ENCODE data around the gene BAK1. TPM values are rescaled to one million over a fixed set of nuclear protein-coding genes. Genes with fewer than 3 reads are reported as not detected.

The BAK1 gene
- total and polyA plus RNA-seq, 2 of the 13 experiments (the other 11 are each of a cell fraction or from before 2014, with no cell fraction given), result 15.0 to 23.8 TPM

DNA sequence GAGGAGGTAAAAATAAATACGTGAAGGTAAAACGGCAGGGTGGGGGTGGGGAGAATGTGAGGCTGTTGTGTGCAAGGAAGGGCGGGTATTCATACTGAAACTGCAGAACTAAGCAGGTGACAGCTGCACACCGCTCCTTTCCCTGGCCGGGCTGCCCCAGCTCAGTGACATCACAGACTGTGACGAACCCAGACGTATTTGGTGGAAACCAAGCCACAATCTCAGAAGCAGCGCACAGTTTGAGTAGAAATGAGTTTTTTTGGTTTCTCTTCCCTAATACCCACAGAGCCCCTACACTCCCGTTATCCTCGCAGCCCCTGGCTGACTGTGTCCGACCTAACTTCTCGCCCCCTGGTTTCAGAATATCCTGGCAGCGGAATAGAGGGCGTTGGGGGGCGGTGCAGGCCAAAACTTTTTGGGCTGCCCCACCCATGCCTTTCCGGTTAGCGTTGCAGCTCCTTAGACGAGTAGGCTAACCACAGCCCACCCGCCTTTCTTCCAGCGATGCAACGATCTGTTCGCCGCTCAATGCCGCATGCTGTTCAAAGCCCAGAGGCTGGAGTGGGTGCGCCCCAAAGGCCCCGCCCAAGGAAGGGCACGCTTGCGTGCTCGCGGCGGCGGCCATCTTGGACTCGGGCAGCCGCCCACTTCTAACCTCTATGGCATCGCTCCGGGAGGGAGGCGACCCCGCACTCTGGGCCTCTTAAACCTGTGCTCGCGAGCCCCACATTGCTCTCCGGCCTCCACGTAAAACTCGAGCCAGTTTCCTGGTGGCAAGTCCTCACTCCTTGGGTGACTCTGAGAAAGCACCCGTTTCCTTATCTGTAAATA lies 9.1 kb downstream of the BAK1 start (continued):
- TF ChIP-seq ZBTB49 (CRISPR knock-in tag; IDR thresholded peaks at IDR 0.05; ENCODE audit: borderline replicate concordance) (no peak), AHDC1 (CRISPR knock-in tag; IDR thresholded peaks at IDR 0.05; ENCODE audit: borderline replicate concordance) (no peak), ZNF891 (CRISPR knock-in tag; IDR thresholded peaks at IDR 0.05) (peak; percentile 73; the same call in 1 of the 2 replicates), ZNF138 (CRISPR knock-in tag; IDR thresholded peaks at IDR 0.05; ENCODE audit: low read depth) (no peak), ELF1 (CRISPR knock-in tag; IDR thresholded peaks at IDR 0.05) (peak; percentile 38; the same call in 1 of the 2 replicates), REXO4 (CRISPR knock-in tag; IDR thresholded peaks at IDR 0.05; ENCODE audit: borderline replicate concordance) (no peak), ZIK1 (CRISPR knock-in tag; IDR thresholded peaks at IDR 0.05; ENCODE audit: borderline replicate concordance, low read depth) (0 out of 2 replicates have a peak, but pooled peaks have one; percentile 69)
- TF ChIP-seq, protein P1, sequence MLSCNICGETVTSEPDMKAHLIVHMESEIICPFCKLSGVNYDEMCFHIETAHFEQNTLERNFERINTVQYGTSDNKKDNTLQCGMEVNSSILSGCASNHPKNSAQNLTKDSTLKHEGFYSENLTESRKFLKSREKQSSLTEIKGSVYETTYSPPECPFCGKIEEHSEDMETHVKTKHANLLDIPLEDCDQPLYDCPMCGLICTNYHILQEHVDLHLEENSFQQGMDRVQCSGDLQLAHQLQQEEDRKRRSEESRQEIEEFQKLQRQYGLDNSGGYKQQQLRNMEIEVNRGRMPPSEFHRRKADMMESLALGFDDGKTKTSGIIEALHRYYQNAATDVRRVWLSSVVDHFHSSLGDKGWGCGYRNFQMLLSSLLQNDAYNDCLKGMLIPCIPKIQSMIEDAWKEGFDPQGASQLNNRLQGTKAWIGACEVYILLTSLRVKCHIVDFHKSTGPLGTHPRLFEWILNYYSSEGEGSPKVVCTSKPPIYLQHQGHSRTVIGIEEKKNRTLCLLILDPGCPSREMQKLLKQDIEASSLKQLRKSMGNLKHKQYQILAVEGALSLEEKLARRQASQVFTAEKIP (CRISPR knock-in tag; IDR thresholded peaks at IDR 0.05; ENCODE audit: borderline replicate concordance), result no peak
- TF ChIP-seq, protein P2, sequence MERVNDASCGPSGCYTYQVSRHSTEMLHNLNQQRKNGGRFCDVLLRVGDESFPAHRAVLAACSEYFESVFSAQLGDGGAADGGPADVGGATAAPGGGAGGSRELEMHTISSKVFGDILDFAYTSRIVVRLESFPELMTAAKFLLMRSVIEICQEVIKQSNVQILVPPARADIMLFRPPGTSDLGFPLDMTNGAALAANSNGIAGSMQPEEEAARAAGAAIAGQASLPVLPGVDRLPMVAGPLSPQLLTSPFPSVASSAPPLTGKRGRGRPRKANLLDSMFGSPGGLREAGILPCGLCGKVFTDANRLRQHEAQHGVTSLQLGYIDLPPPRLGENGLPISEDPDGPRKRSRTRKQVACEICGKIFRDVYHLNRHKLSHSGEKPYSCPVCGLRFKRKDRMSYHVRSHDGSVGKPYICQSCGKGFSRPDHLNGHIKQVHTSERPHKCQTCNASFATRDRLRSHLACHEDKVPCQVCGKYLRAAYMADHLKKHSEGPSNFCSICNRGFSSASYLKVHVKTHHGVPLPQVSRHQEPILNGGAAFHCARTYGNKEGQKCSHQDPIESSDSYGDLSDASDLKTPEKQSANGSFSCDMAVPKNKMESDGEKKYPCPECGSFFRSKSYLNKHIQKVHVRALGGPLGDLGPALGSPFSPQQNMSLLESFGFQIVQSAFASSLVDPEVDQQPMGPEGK (CRISPR knock-in tag; IDR thresholded peaks at IDR 0.05), result peak; percentile 36

Measured in HepG2 (cell line).